ENCODE results near the gene SOCS6. TPM values are rescaled to one million over a fixed set of nuclear protein-coding genes. Genes with fewer than 3 reads are reported as not detected.

The SOCS6 gene
- total RNA-seq, 1 donor from 2014 or later = 29.3 TPM

DNA sequence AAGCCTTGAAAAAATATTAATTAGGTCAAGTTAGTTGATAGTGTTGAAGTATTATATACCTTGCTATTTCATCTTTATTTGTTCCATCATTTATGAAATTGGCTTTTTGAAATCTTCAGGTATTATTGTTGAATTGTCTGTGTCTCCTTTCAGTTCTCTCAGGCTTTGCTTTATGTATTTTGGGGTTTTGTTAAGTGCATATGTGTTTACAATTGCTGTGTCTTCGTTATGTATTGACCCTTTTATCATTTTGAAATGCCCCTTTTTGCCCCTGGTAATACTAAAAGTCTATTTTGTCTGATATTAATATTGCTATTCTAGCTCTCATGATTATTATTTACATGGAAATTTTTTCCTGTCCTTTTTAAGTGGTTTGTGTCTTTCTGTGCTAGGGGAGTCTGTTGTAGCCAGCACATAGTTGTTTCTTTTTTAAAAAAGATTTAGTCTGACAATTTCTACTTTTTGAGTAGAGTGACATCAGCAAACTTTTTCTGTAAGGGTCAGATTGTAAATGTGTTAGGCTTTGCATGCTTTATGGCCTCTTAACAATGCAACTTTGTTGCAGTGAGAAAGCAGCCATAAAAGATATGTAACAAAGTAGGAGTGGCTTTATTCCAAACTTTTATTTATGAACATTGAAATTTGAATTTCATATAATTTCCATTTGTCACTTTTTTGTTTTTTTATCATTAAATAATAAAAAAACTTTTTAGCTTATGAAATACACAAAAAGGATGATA, 19.9 kb downstream of the SOCS6 start:
- peaks cover 17% of the 10 kb centered on the region for H3K9me3 Mint-ChIP-seq
- TF ChIP-seq, protein P1, sequence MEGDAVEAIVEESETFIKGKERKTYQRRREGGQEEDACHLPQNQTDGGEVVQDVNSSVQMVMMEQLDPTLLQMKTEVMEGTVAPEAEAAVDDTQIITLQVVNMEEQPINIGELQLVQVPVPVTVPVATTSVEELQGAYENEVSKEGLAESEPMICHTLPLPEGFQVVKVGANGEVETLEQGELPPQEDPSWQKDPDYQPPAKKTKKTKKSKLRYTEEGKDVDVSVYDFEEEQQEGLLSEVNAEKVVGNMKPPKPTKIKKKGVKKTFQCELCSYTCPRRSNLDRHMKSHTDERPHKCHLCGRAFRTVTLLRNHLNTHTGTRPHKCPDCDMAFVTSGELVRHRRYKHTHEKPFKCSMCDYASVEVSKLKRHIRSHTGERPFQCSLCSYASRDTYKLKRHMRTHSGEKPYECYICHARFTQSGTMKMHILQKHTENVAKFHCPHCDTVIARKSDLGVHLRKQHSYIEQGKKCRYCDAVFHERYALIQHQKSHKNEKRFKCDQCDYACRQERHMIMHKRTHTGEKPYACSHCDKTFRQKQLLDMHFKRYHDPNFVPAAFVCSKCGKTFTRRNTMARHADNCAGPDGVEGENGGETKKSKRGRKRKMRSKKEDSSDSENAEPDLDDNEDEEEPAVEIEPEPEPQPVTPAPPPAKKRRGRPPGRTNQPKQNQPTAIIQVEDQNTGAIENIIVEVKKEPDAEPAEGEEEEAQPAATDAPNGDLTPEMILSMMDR (IDR thresholded peaks at IDR 0.05; ENCODE audit: unreplicated experiment) = no peak
- no peaks in the 10 kb centered on the region for H3K27me3 Mint-ChIP-seq (ENCODE audit: low read depth)
- no peak for DNase-seq (ENCODE audit: low spot score in 2 of 2, unreplicated experiment in 2 of 2)
- H3K4me3 Mint-ChIP-seq = no peak overlapping the region
- no peak overlapping the region for H3K27ac Mint-ChIP-seq
- no peaks in the 10 kb centered on the region for H3K4me1 Mint-ChIP-seq
- peaks cover 14% of the 10 kb centered on the region for H3K36me3 Mint-ChIP-seq

- H3K9me3 Mint-ChIP-seq = peaks cover 11% of the 10 kb centered on the region
- H3K4me3 Mint-ChIP-seq = no peak overlapping the region
- H3K36me3 Mint-ChIP-seq = peaks cover 10% of the 10 kb centered on the region
- H3K27ac Mint-ChIP-seq = no peak overlapping the region
- DNase-seq (ENCODE audit: low spot score in 2 of 2, unreplicated experiment in 2 of 2) = no peak
- no peaks in the 10 kb centered on the region for H3K27me3 Mint-ChIP-seq (ENCODE audit: low read depth)
- TF ChIP-seq, protein P1 (IDR thresholded peaks at IDR 0.05; ENCODE audit: unreplicated experiment) = no peak
- H3K4me1 Mint-ChIP-seq = no peaks in the 10 kb centered on the region
Observed at GRCh38 chr18:70310560-70311320, 21.9 kb downstream of the SOCS6 start.

DNA sequence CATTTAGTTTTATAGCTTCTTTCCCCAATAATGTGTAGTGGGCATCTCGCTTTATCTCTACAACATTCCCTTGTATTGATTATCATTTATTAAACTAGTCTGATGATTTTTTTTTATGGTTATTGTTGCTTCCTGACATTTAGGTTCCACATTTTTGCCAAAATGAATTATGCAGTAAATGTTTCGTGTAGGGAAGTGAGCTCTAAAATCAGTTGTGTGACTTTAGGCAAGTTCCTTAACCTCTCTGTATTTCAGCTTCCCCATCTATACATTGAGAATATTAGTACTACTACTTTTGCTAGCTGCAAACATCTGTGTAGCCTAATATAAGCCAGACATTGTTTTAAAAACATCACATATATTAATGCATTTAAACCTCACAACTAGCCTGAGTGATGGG, 22.9 kb downstream of the SOCS6 start:
- Mint-ChIP-seq H3K36me3 (peaks cover 10% of the 10 kb centered on the region), H3K27me3 (ENCODE audit: low read depth) (no peaks in the 10 kb centered on the region), H3K4me1 (no peaks in the 10 kb centered on the region), H3K9me3 (peaks cover 11% of the 10 kb centered on the region), H3K27ac (no peak overlapping the region), H3K4me3 (no peak overlapping the region)
- DNase-seq (ENCODE audit: low spot score in 2 of 2, unreplicated experiment in 2 of 2) = no peak
- TF ChIP-seq, protein P1 (IDR thresholded peaks at IDR 0.05; ENCODE audit: unreplicated experiment) = no peak

- Mint-ChIP-seq H3K36me3 (peaks cover 4% of the 10 kb centered on the region), H3K27me3 (ENCODE audit: low read depth) (no peaks in the 10 kb centered on the region), H3K4me1 (no peaks in the 10 kb centered on the region), H3K9me3 (peaks cover 3% of the 10 kb centered on the region), H3K27ac (no peak overlapping the region), H3K4me3 (no peak overlapping the region)
- no peak for DNase-seq (ENCODE audit: low spot score in 2 of 2, unreplicated experiment in 2 of 2)
- TF ChIP-seq, protein P1 (IDR thresholded peaks at IDR 0.05; ENCODE audit: unreplicated experiment) = no peak
Observed at GRCh38 chr18:70313640-70314039, 24.8 kb downstream of the SOCS6 start.

DNA sequence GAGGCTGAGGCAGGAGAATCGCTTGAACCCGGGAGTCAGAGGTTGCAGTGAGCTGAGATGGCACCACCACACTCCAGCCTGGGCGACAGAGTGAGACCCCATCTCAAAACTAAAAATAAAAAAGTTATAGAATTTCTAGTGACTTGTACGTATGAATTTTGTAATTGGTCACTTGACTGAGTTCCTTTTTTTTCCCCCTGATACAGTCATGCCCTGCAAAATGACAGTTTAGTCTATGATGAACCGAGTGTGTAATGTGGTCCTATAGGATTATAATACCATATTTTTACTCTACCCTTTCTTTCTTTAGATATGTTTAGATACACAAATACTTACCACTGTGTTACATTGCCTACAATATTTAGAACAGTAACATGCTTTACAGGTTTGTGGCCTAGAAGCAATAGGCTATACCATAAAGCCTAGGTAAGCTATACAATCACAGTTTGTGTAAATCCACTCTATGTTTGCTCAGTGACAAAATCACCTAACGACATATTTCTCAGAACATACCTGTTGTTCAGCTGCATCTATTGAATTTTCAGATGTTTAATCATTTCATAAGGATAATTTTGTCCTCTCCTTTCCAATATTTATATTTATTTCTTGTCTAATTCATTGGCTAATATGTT, 25.4 kb downstream of the SOCS6 start:
- Mint-ChIP-seq H3K27me3 (ENCODE audit: low read depth) (no peaks in the 10 kb centered on the region), H3K4me3 (no peak overlapping the region), H3K4me1 (peaks cover 3% of the 10 kb centered on the region), H3K27ac (no peak overlapping the region), H3K9me3 (no peaks in the 10 kb centered on the region), H3K36me3 (peaks cover 2% of the 10 kb centered on the region)
- no peak for DNase-seq (ENCODE audit: low spot score in 2 of 2, unreplicated experiment in 2 of 2)
- TF ChIP-seq, protein P1 (IDR thresholded peaks at IDR 0.05; ENCODE audit: unreplicated experiment) = no peak
